Smooth muscle cell (in vitro differentiated cells): ENCODE results near the gene FBRSL1. TPM values are rescaled to one million over a fixed set of nuclear protein-coding genes. Genes with fewer than 3 reads are reported as not detected.
"Not testable (repeated sequence)": the region's sequence is repeated elsewhere in the genome, so short reads cannot be mapped to it uniquely, and the experiment has no call there.

Source experiments
- DNase-seq: peaks from one replicate; lab custom pipeline; 2025; ENCODE audit not compliant: unreplicated experiment; lab: John Stamatoyannopoulos, UW
- H2AFZ ChIP-seq: fragments of 200-600 bp; sonication (generic); 2 replicates; pipeline ENCODE4 v1.6.0; 2016; ENCODE audit warnings: antibody characterized with exemption, low read depth, mild to moderate bottlenecking
- H3F3A ChIP-seq: fragments of 200-600 bp; sonication (generic); 2 replicates; pipeline ENCODE4 v1.6.0; 2017; ENCODE audit warnings: antibody characterized with exemption, low read depth
- H3K27ac ChIP-seq: fragments of 200-600 bp; sonication (generic); 2 replicates; pipeline ENCODE4 v1.5.1; 2016; ENCODE audit warnings: low read depth, mild to moderate bottlenecking
- H3K27me3 ChIP-seq: fragments of 200-600 bp; sonication (generic); 2 replicates; pipeline ENCODE4 v1.6.1; 2016; ENCODE audit warnings: low read depth, mild to moderate bottlenecking
- H3K36me3 ChIP-seq: fragments of 200-600 bp; sonication (generic); 2 replicates; pipeline ENCODE4 v1.5.1; 2016; ENCODE audit warnings: low read depth
- H3K4me1 ChIP-seq: fragments of 200-600 bp; sonication (generic); 2 replicates; pipeline ENCODE4 v1.5.1; 2016; ENCODE audit warnings: low read depth
- H3K4me2 ChIP-seq: fragments of 200-600 bp; sonication (generic); 2 replicates; pipeline ENCODE4 v1.6.0; 2016; ENCODE audit warnings: mild to moderate bottlenecking
- H3K4me3 ChIP-seq: fragments of 200-600 bp; sonication (generic); 2 replicates; pipeline ENCODE4 v1.5.1; 2016; ENCODE audit warnings: mild to moderate bottlenecking
- H3K79me2 ChIP-seq: fragments of 200-600 bp; sonication (generic); 2 replicates; pipeline ENCODE4 v1.6.0; 2016; ENCODE audit warnings: low read depth, mild to moderate bottlenecking
- H3K9ac ChIP-seq: fragments of 200-600 bp; sonication (generic); 2 replicates; pipeline ENCODE4 v1.6.0; 2016; ENCODE audit warnings: low read depth
- H3K9me3 ChIP-seq: fragments of 200-600 bp; sonication (generic); replicated peaks from 2 replicates; pipeline ENCODE4 v1.5.1; 2016; ENCODE audit warnings: low read depth
- H4K20me1 ChIP-seq: fragments of 200-600 bp; sonication (generic); 2 replicates; pipeline ENCODE4 v1.6.0; 2016; ENCODE audit warnings: low read depth
- CTCF ChIP-seq: fragments of 200-600 bp; sonication (generic); IDR thresholded peaks from 2 replicates; pipeline ENCODE4 v1.5.1; 2017; ENCODE audit warnings: borderline replicate concordance, mild to moderate bottlenecking, antibody characterized with exemption; ENCODE audit not compliant: insufficient read depth, poor library complexity, severe bottlenecking
- WGBS: methylation state at CpG from one replicate; pipeline ENCODE4 v1.1.7; 2016; ENCODE audit warnings: low lambda C conversion rate; 5-methylcytosine and 5-hydroxymethylcytosine counted together
- polyA plus RNA-seq: library from polyadenylated mRNA; unstranded; fragments of >200 nt; fragmentation: Nextera tagmentation; extraction: Ambion mirVana; gene quantifications from 2 replicates; pipeline ENCODE4 v1.2.1, GENCODE V29; 2016
- total RNA-seq: library from RNA; depleted of rRNA; stranded (reverse); fragments of >200 nt; gene quantifications from 2 replicates; pipeline ENCODE4 v1.2.3, GENCODE V29; 2014

FBRSL1 gene
- total and polyA plus RNA-seq, 2 experiments from 2014 or later: 7.9 to 17.6 TPM

- H3K9ac ChIP-seq: no peak overlapping the region
- no peak for TF ChIP-seq CTCF
- no peak for DNase-seq
- H3F3A ChIP-seq: no peaks in the 10 kb centered on the region
- H4K20me1 ChIP-seq: peaks cover 68% of the 10 kb centered on the region
- H3K27me3 ChIP-seq: no peaks in the 10 kb centered on the region
- no peak overlapping the region for H3K27ac ChIP-seq
- no peak overlapping the region for H3K4me2 ChIP-seq
- H3K79me2 ChIP-seq: no peaks in the 10 kb centered on the region
- no peak overlapping the region for H3K4me3 ChIP-seq
- 98% methylated on average over 6 of the region's 7 CpGs for WGBS
- H3K36me3 ChIP-seq: no peaks in the 10 kb centered on the region
- no peak overlapping the region for H2AFZ ChIP-seq
- H3K9me3 ChIP-seq: no peaks in the 10 kb centered on the region
- H3K4me1 ChIP-seq: no peaks in the 10 kb centered on the region
Measured at GRCh38 chr12:132530851-132531250, 40.9 kb downstream of the FBRSL1 start.

- H3K36me3 ChIP-seq, DNase-seq, H2AFZ ChIP-seq, H3K27me3 ChIP-seq, H3K4me2 ChIP-seq, H3K9ac ChIP-seq, H3K4me1 ChIP-seq, H3K4me3 ChIP-seq, H3F3A ChIP-seq, H3K9me3 ChIP-seq, H3K27ac ChIP-seq, H3K79me2 ChIP-seq: not testable (repeated sequence)
- 97% methylated on average over 17 of the region's 20 CpGs for WGBS
- H4K20me1 ChIP-seq: peaks cover 63% of the 10 kb centered on the region
Measured at GRCh38 chr12:132532711-132533583, 43.0 kb downstream of the FBRSL1 start.

DNA sequence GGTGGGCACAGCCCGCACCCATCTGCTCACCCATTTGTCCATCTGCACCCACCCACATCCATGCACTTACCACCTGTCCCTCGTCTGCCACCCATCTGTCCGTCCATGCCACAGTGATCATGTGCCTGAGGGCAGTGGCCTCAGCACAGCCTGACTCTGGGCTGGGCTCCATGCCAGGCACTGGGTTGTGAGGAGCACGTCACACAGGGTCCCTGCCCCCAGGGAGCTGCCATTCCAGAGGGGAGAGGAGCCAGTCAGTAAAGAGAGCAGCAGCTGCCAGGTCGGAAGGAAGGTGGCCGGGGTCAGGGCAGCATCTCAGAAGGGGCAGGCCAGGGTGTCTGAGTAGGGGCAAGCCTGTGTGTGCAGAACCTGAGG lies 43.6 kb downstream of the FBRSL1 start:
- H3K27me3 ChIP-seq: no peaks in the 10 kb centered on the region
- H3K9me3 ChIP-seq: no peaks in the 10 kb centered on the region
- no peaks in the 10 kb centered on the region for H3F3A ChIP-seq
- WGBS: 98% methylated on average over 6 of the region's 6 CpGs
- H3K27ac ChIP-seq: no peak overlapping the region
- H3K9ac ChIP-seq: no peak overlapping the region
- peaks cover 65% of the 10 kb centered on the region for H4K20me1 ChIP-seq
- TF ChIP-seq CTCF: no peak
- DNase-seq: no peak
- no peak overlapping the region for H2AFZ ChIP-seq
- no peaks in the 10 kb centered on the region for H3K4me1 ChIP-seq
- H3K4me3 ChIP-seq: no peak overlapping the region
- no peaks in the 10 kb centered on the region for H3K79me2 ChIP-seq
- no peaks in the 10 kb centered on the region for H3K36me3 ChIP-seq
- no peak overlapping the region for H3K4me2 ChIP-seq

DNA sequence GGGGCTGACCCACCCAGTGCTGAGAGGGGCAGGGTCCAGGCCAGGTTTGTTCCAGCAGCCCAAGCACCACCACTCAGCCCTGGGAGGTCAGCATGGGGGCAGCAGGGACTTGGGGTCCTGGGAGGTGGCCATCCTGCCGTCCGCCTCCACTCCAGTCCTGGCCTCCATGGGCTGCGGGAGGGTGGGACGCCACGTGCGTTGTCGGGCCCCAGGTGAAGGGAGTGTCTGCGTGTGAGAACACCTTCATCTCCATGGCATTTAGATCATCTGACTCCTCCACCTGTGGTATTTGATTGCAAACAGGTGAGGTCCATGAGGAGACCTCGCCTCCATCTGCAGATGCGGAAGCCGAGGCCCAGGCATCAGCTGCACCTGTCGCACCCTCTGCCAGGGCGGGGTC lies 44.1 kb downstream of the FBRSL1 start:
- no peak for TF ChIP-seq CTCF
- no peaks in the 10 kb centered on the region for H3K79me2 ChIP-seq
- H3K27ac ChIP-seq: no peak overlapping the region
- no peaks in the 10 kb centered on the region for H3K9me3 ChIP-seq
- H4K20me1 ChIP-seq: peaks cover 65% of the 10 kb centered on the region
- no peak overlapping the region for H3K9ac ChIP-seq
- no peak overlapping the region for H3K4me2 ChIP-seq
- no peaks in the 10 kb centered on the region for H3K27me3 ChIP-seq
- H3K36me3 ChIP-seq: no peaks in the 10 kb centered on the region
- WGBS: 98% methylated on average over 13 of the region's 13 CpGs
- no peak for DNase-seq
- no peaks in the 10 kb centered on the region for H3K4me1 ChIP-seq
- no peak overlapping the region for H2AFZ ChIP-seq
- H3K4me3 ChIP-seq: no peak overlapping the region
- no peaks in the 10 kb centered on the region for H3F3A ChIP-seq
